Measurements from ENCODE around the gene HYI. TPM values are rescaled to one million over a fixed set of nuclear protein-coding genes. Genes with fewer than 3 reads are reported as not detected.

HYI gene
- total RNA-seq, 1 donor from 2014 or later = 135 TPM

GRCh38 chr1:43421976-43422750 lies 31.6 kb downstream of the HYI start:
- H3K4me3 ChIP-seq (ENCODE audit: low read depth, low read length) = no peak overlapping the region
- no peak for TF ChIP-seq CTCF (conservative IDR thresholded peaks at IDR 0.05; ENCODE audit: low read depth, low read length)
- DNase-seq (ENCODE audit: low read depth) = no peak

DNA sequence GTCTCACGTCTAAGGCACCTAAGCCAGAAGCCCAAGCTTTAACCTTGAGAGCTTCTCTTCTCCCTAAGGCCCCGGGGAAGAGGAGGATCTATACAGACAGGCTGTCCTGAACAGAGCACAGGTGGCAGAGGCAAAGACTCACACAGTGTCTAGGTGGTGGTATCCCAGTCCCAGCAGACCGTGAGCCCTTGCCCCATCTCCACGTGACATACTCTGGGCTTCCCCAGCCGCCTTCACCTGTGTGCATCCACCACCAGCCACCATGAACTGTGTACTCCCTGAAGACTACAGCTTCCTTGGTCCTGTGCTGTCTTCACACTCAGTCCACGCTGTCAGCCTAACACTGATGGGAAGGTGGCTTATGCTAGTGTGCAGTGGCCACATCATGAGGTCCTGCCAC lies 32.3 kb downstream of the HYI start:
- no peak for TF ChIP-seq CTCF (conservative IDR thresholded peaks at IDR 0.05; ENCODE audit: low read depth, low read length)
- DNase-seq (ENCODE audit: low read depth) = no peak
- H3K4me3 ChIP-seq (ENCODE audit: low read depth, low read length) = no peak overlapping the region

DNA sequence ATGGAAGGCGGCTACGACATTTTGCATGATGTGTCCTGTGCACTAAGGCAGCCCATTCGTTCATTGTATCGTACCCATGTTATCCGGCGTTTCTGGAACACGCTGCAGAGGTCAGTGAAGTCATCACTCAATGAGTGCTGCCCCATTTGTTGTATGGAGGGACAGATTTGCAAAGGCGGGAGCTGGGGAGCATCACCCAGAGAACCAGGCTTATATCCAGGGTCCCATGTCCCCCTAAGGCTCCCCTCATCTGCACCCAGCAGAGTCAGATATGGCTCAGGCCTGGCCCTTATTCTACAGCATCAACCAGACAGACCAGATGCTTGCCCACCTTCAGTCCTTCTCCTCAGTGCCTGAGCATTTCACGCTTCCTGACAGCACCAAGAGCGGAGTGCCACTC lies 32.9 kb downstream of the HYI start:
- no peak overlapping the region for H3K4me3 ChIP-seq (ENCODE audit: low read depth, low read length)
- no peak for TF ChIP-seq CTCF (conservative IDR thresholded peaks at IDR 0.05; ENCODE audit: low read depth, low read length)
- no peak for DNase-seq (ENCODE audit: low read depth)

GRCh38 chr1:43419627-43420425 lies 33.9 kb downstream of the HYI start:
- no peak for TF ChIP-seq CTCF (conservative IDR thresholded peaks at IDR 0.05; ENCODE audit: low read depth, low read length)
- no peak for DNase-seq (ENCODE audit: low read depth)
- H3K4me3 ChIP-seq (ENCODE audit: low read depth, low read length) = no peak overlapping the region

DNA sequence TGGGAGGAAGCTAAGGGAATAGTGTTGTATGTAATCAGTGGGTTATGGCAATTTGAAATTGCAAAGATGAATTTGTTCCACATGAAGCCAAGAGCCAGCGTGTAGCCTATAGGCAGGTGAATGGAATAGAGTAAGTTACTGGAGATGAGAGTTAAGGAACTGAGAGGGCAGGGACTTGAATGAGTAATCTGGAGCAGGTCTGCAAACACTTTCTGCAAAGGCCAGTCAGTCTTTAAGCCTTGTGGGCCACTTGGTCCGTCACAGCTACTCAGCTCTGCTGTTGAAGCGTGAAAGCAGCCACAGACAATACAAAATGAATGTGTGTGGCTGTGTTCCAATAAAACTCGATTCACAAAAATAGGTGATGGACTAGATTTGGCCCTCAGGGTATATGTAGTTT lies 34.9 kb downstream of the HYI start:
- TF ChIP-seq CTCF (conservative IDR thresholded peaks at IDR 0.05; ENCODE audit: low read depth, low read length) = no peak
- DNase-seq (ENCODE audit: low read depth) = no peak
- no peak overlapping the region for H3K4me3 ChIP-seq (ENCODE audit: low read depth, low read length)

GRCh38 chr1:43415901-43416300 lies 37.8 kb downstream of the HYI start:
- TF ChIP-seq CTCF (conservative IDR thresholded peaks at IDR 0.05; ENCODE audit: low read depth, low read length) = no peak
- no peak for DNase-seq (ENCODE audit: low read depth)
- H3K4me3 ChIP-seq (ENCODE audit: low read depth, low read length) = no peak overlapping the region

Data from epithelial cell of proximal tubule (primary cell).